GM12874 (cell line): ENCODE measurements around the gene FAM83G.

Experiments used
- CTCF ChIP-seq: IDR thresholded peaks from 2 replicates; pipeline ENCODE4 v1.5.1; 2011; ENCODE audit warnings: low read depth, mild to moderate bottlenecking, control low read depth, low read length, moderate library complexity; ENCODE audit not compliant: insufficient read depth

The FAM83G gene

GRCh38 chr17:18975597-18975996, 29.0 kb downstream of the FAM83G start:
- TF ChIP-seq CTCF, result no peak

GRCh38 chr17:18974407-18975149, 30.0 kb downstream of the FAM83G start:
- TF ChIP-seq CTCF, result no peak

- TF ChIP-seq CTCF, result no peak
Measured at GRCh38 chr17:18971801-18972200, 32.8 kb downstream of the FAM83G start.

- TF ChIP-seq CTCF, result no peak
Measured at GRCh38 chr17:18970582-18971480, 33.7 kb downstream of the FAM83G start.

GRCh38 chr17:18968945-18969887, 35.3 kb downstream of the FAM83G start:
- TF ChIP-seq CTCF, result no peak

- TF ChIP-seq CTCF, result no peak
Measured at GRCh38 chr17:18968345-18968744, 36.2 kb downstream of the FAM83G start.
